Measurements from ENCODE around the gene PXDN.
"Not testable (repeated sequence)": the region's sequence is repeated elsewhere in the genome, so short reads cannot be mapped to it uniquely, and the experiment has no call there.

Gene PXDN

GRCh38 chr2:1701556-1702185 is 42.6 kb downstream of the PXDN start:
- no peak for DNase-seq (ENCODE audit: low read depth)

- DNase-seq (ENCODE audit: low read depth): no peak
Observed at GRCh38 chr2:1701020-1701419, 43.3 kb downstream of the PXDN start.

DNA sequence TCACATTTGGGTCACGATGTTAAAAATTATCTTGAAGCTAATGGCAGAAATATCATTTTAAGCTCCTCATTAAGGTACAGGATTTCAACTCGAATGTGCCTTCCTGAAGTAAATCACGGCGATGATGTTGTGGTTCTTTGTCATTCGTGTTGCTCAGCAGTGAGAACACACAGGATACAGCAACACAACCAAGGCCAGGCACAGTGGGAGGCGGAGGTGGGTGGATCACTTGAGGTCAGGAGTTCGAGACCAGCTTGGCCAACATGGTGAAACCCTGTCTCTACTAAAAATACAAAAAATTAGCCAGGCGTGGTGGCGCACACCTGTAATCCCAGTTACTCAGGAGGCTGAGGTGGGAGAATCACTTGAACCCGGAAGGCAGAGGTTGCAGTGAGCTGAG is 43.9 kb downstream of the PXDN start:
- DNase-seq (ENCODE audit: low read depth): not testable (repeated sequence)

DNA sequence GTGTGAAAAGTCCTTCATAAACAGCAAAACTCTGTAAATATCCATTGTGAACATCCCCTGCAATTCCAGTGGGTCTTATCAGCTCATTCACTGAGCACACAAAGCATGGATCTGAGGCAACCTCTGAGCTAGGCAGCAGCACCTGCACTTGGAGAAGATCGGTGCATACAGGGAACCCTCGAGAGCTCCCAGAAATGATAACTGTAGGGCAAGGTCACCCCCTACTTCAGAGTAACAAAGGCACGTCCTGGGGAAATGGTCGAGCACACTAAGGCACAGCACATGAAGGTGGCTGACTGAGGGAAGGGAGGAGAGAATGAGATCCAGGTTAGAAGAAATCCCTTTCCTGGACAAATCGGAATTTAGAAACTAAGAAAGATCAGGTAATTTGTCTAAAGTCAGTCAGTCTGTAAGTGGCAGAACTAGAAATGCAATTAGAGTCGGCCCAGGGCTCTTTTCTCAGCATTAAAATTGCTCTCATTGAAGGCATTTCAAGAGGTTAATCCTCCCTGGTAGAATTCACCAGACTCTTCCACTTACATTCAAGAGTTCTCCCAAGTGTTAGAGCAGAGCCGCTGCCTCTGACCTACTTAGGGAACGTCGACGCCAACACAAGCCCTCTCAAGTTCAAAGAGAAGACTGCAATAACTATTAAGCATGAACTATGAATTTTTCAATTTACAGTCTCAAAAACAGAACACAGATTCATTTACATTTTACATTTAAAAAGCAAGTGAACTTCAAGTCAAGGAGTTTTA is 45.9 kb downstream of the PXDN start:
- DNase-seq (ENCODE audit: low read depth): no peak

GRCh38 chr2:1697601-1698000 is 46.7 kb downstream of the PXDN start:
- no peak for DNase-seq (ENCODE audit: low read depth)

GRCh38 chr2:1696472-1696871 is 47.8 kb downstream of the PXDN start:
- DNase-seq (ENCODE audit: low read depth): no peak

GRCh38 chr2:1694371-1695271 is 49.7 kb downstream of the PXDN start:
- no peak for DNase-seq (ENCODE audit: low read depth)

DNA sequence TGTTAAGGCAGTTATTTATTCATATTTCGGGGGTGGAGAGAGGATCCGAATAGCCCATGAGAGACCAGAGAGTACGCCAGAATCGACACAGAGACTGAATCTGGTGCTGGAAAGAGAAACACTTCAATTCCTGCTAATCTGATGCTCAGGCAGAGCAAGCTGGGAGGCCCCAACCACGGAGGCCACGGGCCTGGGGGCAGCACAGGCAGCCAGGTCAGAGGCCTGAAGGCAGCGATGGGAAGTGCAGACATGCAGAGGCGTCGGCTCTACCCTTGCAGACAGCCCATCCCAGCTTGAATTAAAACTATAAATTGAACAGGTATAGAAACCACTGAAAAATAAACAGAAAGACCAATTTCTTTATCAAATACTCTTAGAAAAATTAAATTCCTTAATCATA is 50.6 kb downstream of the PXDN start:
- no peak for DNase-seq (ENCODE audit: low read depth)

DNA sequence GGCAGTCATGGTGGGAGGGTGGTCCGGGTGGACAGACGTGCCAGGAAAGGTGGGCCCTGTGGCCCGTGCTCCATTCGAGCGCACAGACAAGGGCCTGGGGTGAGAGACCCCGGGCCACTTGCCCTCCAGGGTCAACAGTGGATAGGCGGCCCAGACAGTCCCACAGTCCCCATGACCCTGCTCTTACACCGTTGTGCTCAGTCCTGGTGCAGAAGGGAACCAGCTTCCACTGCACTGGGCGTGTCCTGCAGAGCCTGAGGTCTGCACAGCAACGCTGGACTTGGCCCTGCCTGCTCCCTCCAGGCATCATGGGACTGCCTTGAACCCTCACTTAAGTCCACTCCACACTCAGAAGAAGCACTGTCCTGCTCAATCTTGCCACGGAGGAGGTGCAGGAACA is 52.0 kb downstream of the PXDN start:
- no peak for DNase-seq (ENCODE audit: low read depth)

DNA sequence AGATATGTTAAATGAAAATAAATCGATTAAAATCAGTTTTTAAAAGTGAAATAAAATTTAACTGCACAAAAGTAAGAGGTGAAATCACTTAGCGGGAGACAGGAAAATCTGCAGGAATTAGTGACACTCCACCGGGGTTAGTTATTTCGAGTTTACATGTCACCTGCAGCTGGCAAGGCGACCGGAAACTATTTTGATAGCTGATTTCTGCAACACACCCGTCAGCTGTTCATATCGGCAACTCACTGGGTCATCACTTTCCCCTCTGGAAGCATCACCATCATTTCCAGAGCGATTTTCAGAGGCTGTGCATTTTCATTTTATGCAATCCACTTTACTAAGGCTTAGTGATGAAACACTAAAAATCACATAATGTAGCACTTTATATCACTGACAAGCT is 52.9 kb downstream of the PXDN start:
- DNase-seq (ENCODE audit: low read depth): no peak

GRCh38 chr2:1690056-1690775 is 54.1 kb downstream of the PXDN start:
- DNase-seq (ENCODE audit: low read depth): no peak

DNA sequence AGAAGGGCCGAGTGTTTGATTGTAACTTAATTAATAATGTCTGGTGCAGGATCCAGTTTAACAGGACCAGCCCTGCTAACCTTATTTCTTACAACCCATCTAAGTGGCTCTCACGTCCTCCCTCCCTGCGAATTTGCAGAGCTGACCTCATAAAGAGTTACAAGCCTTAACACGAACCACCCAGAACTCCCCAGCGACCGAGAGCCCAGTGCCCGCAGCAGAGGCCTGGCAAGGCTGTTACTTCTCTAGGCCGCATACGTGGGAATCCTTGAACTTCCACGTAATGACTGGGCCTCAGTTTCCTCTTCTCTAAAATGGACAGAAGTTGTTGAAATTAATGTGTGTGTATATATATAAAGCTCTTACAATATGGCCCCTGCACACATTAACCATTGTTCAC is 55.5 kb downstream of the PXDN start:
- DNase-seq (ENCODE audit: low read depth): no peak

DNA sequence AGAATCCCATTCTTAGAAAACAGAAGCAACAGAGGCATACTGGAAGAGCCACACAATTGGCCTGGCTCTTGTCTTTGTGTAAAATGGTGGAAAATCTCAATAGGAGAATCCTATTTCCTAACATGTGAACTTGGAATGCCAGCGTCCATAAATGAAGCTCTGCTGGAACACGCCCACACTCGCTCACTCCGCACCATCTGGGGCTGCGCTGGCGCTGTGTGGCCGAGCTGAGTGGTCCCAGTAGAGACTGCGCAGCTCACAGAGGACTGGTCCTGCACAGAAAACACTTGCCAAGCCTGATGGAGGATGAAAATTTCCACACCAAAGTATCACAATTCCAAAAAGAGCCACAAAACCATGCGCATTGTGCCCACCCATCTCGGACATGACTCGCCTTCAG is 56.2 kb downstream of the PXDN start:
- DNase-seq (ENCODE audit: low read depth): no peak

- no peak for DNase-seq (ENCODE audit: low read depth)
Observed at GRCh38 chr2:1687254-1687653, 57.1 kb downstream of the PXDN start.

GRCh38 chr2:1686784-1687105 is 57.6 kb downstream of the PXDN start:
- no peak for DNase-seq (ENCODE audit: low read depth)

DNA sequence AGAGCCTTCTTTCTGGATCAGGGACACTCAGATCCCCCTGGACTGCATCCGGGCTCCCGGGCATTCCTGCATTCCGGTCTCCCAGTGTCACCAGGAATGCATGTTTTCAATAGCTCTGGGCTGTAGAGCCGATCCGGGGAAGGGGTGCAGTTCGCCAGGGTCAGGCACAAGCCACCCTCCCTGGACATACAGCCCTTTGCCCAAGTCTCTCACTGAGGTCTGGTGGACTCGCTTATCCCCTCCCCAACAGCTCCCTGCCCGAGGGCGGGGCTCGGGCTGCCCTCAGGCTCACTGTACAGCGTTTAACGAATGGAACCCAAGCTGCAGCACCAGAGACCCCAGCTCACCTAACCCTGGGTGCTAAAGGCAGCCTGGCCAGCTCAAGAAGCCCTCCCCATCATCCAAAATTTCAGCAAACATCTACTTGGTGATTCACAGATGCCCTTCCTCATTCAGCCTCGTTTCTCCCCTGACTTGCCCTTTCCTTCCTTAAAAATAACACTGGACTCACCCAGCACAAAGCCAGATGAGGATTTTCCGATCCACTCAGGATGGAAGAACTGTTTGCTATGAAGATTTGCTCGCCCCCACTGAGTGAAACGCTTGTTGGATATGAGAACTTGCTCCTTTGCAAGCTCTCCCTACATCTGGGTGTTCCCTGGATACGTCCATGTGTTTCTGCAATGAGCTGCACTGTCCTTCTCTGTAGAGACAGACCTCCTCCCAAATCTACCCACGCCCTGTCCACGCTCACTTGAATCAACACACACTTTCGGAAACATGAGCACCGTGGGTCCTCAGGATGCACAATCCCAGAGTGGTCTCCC is 58.1 kb downstream of the PXDN start:
- DNase-seq (ENCODE audit: low read depth): no peak

DNA sequence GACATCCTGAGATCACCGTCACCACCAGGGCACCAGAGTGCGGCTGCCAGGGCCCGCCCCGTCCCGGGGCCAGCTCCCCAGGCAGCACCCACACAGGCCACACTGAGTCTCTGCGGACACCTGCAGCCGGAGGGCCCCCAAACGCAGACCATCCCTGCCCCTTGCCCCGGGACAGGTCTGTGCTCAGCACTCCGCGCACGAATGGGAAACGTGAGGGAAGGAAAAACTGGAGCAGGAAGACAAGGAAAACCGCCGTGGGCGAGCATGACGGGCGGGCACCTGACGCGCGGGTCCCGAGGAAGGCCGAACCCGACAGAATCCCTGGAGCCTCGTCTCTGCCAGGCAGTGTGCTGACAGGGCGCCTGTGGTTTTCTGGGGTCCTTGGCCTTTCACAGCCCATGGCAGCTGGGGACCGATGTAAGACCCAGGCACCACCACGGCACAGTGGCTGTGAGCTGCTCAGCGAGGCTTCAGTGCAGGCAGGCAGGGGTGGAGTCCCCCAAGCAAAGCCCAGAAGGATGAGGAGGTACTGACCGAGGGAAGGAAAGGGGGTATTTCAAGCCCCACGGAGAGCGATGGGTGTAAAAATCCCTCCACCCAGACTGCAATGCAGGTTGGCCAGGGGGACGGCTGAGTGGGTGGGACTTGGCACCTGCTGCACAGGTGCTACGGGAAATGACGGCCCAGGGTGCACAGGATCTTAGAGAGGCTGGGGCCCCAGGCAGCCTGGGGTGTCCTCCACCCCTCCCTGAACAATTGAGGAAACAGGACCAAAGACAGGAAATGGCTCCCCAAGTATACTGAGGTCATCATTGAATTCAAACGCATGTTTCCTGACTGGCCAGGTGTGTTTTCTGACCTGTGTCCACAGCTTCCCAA is 59.0 kb downstream of the PXDN start:
- no peak for DNase-seq (ENCODE audit: low read depth)

DNA sequence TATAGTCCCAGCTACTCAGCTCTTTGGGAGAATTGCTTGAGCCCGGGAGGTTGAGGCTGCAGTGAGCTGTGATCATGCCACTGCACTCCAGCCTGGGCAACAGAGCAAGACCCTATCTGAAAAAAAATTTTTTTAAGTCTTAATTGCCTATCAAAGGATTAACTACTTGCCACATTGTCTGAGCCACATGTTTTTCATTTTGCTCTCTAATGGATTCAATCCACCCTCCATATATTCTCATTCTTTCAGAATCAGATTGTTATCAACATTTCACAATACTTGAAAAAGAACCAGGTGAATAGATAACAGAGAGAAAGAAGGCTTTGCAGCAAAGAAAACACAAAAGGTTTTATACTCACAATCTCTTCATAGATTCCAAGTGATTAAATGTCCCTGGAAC is 61.0 kb downstream of the PXDN start:
- no peak for DNase-seq (ENCODE audit: low read depth)

- no peak for DNase-seq (ENCODE audit: low read depth)
Observed at GRCh38 chr2:1682181-1682440, 62.2 kb downstream of the PXDN start.

GRCh38 chr2:1681323-1682180 is 62.8 kb downstream of the PXDN start:
- no peak for DNase-seq (ENCODE audit: low read depth)

All from stimulated activated CD8-positive, alpha-beta memory T cell treated with anti-CD3 and anti-CD28 coated beads, Interleukin-12 subunit alpha, Interleukin-12 subunit beta, amount 100 ng/mL, for 1 hour (primary cell).